NCI-H2196 (cell line): ENCODE results near the gene DUSP16.
"Not testable (repeated sequence)": the region's sequence is repeated elsewhere in the genome, so short reads cannot be mapped to it uniquely, and the experiment has no call there.

Source experiments
- DNase-seq: peaks from one replicate; lab custom pipeline; 2025; ENCODE audit not compliant: unreplicated experiment; lab: John Stamatoyannopoulos, UW

The DUSP16 gene

DNA sequence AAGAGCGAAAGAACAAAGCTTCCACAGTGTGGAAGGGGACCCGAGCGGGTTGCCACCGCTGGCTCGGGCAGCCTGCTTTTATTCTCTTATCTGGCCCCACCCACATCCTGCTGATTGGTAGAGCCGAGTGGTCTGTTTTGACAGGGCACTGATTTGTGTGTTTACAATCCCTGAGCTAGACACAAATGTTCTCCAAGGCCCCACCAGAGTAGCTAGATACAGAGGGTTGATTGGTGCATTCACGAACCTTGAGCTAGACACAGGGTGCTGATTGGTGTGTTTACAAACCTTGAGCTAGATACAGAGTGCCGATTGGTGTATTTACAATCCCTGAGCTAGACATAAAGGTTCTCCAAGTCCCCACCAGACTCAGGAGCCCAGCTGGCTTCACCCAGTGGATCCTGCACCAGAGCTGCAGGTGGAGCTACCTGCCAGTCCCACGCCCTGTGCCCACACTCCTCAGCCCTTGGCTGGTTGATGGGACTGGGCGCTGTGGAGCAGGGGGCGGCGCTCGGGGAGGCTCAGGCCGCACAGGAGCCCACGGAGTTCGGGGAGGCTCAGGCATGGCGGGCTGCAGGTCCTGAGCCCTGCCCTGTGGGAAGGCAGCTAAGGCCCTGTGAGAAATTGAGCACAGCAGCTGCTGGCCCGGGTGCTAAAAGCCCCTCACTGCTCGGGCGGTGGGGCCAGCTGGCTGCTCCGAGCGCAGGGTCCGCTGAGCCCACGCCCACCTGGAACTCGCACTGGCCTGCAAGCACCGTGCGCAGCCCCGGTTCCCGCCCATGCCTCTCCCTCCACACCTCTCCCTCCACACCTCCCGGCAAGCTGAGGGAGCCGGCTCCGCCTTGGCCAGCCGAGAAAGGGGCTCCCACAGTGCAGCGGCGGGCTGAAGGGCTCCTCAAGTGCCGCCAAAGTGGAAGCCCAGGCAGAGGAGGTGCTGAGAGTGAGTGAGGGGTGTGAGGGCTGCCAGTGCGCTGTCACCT is 90.4 kb downstream of the DUSP16 start:
- DNase-seq, result not testable (repeated sequence)

DNA sequence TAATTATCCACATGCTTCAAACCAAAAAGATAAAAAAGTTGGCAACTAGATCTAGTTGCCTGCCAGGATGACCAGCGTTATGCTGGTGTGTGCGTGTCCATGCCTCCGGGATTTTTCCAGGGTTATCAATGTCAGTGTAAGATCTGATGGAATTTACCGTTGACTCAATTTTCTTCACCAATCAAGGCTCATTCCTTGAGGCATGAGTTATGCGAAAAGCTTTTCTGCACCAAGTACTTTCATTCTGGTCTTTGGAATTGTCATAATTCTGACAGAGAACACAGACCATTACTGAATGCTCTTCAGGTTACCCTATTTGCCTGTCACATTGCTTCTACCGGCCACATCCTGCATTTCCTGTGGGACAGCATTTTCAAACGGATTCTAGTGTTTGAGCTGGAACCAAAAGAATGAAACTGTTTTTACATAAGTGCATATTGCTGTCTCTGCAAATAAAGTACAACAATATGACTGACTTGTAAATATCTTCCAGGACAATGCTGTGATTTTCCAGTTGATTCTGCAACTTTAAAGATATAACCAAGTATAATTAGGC is 91.8 kb downstream of the DUSP16 start:
- DNase-seq, result no peak

DNA sequence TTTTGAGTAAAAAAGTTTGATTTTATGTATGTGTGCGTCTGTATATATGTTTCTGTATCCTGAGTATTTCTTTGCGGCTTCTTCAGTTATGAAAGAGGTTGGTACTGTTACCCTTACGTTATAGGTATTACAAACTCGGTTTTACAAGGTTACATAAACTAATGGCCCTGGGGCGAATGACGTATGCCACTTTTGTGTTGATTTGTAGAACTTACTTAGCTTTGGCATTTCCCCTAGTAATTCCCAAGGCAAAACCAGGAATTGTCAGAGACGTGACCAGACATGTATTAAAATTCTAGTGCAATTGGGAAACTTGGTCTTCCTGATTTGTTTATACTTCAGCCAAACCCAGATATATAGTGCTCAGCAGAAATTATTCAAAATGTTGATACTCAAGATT is 93.3 kb downstream of the DUSP16 start:
- DNase-seq, result no peak

DNA sequence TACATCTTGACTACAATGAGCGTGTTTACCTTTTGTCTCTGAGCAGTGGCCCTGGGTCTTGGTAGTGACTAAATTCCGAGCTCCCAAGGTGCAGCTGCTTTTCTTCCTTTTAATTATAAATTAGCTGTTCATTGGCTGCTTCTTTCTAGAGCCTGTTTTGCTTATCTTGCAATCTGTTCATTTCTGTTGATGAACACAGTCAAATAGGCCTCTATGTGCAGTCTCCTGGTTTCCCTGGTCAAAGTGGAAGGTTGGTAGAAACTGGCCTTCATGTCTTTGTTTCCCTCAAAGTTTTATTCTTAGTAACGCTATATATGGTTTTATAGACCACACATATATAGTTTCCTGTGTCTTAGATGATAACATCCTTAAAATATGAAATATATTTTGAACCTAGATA is 94.1 kb downstream of the DUSP16 start:
- DNase-seq, result no peak

DNA sequence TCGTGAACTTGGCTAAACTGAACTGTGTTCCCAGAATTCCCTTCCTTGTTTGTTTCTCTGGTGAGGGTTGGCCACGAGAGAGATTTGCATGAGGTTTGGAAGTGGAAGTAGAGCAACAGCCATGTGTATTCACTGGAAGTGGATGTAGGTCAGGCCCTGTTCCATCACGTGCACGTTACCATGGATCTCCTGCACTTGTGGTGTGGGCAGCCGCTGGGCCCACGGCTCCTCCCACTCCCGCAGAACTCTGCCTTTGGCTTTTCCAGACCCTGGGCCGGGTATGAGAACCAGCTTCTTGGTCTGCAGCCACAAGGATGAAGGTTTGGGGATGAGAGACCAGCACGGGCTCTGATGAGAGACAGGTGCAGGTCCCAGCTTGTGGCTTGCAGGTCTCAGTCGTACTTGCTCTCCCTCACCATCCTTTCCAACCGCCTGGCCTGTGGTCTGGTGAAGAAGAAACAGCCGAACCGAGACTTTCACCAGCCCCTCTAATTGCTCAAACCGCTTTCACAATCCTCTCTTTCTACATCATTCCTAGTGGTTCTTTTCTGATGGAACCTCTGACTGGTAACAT is 94.9 kb downstream of the DUSP16 start:
- DNase-seq, result no peak

DNA sequence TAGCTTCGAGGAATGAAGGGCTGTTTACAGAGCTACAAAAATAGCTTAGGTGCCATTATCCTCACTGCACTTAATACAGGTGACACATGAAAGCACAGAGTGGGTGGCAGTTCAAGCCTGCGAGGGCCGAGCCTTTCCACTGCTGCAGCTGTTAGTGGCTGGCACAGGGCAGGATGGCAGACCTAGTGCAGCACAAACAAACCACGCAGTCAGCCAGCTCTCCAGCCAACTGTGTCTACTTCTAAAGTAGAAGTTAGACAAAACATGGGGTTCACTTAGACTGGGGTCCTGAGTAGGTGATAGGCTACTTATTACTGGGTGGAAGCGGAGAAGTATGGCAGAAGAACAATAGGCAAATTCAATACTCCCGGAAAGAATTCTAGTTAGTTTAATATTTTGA is 95.4 kb downstream of the DUSP16 start:
- no peak for DNase-seq

DNA sequence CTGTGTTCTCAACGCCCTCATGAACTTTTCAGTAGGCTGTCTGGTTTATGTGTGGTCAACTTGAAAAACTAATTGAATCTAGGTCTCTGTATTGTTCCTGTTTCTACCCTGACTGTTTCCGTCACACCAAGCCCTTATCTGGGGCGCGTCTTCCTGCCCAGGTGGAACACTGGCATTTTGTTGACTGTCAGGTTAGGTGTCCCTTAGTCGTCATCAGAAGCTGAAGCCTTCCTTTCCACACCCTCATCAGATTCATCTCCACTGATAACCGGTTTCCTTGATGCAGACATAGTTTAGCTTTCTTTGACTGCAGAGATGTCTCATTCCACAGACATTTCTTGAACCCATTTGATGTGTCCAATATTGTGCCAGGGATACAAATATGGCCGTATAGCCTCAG is 96.5 kb downstream of the DUSP16 start:
- no peak for DNase-seq

DNA sequence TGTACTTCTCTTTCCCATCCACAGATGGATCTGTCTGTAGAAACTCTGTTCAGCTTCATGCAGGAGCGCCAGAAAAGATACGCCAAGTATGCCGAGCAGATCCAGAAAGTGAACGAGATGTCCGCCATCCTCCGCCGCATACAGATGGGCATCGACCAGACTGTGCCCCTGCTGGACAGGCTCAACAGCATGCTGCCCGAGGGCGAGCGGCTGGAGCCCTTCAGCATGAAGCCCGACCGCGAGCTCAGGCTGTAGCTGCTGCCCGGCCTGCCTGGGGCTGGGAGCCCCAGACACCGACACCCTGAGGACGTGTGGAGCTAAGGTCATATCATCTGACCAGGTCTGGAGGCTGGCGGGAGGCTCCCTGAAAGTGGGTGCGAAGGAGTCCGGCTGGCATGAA is 97.1 kb downstream of the DUSP16 start:
- DNase-seq, result no peak

DNA sequence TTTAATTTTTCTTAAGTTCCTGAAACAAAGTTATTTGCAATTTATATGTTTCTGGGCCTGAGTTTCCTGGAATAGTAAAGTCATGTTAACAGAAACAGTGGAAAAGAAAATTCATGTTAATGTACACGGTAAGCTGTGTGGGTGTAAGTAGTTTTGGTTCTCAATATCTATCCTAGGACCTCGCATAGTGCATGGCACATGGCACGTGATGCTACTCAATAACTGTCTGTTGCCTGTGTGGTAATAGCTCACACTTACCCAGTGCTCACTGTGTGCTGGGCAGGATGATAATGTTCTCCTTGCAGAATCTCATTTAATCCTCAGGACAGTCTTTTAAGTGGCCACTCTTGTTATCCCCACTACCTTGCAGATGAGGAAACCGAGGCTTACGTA is 100.7 kb downstream of the DUSP16 start:
- DNase-seq, result no peak

DNA sequence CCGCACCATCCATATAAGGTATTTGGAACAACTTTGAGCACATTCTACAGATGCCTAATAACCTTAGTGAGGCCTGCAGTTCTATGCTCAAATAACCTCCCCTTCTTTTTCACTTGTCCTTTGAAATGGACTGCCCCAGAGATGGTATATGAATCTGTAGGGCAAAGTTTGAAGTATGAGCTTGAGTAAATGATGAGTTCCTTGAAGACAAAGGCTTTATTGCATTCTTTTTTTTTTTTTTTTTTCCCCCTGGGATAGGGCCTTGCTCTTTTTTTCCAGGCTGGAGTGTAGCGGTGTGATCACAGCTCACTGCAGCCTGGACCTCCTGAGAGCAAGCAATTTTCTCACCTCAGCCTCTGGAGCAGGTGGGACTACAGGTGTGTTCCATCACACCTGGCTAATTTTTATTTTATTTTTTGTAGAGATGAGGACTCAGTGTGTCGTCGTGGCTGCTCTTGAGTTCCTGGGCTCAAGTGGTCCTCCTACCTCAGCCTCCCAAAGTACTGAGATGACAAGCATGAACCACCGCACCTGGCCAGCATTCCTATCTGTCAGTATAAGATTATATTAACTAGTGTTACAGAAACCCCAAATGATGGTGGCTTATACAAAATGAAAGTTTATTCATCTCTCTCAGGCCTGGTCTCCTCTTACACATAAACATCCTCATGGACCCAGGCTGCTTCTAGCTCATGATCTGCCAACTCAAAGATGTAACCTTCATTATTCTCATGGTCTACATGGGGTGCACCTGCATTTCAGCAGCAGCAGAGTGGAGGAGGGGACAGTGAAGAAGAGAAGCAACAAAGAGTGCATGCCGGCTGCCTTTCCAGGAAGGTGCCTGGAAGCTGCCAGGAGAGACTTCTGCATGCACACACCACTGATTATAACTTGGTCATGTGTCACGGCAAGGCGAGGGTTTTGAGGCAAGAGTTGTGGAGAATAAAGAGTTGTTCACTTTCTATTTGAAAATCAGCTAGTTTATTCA is 101.4 kb downstream of the DUSP16 start:
- no peak for DNase-seq

DNA sequence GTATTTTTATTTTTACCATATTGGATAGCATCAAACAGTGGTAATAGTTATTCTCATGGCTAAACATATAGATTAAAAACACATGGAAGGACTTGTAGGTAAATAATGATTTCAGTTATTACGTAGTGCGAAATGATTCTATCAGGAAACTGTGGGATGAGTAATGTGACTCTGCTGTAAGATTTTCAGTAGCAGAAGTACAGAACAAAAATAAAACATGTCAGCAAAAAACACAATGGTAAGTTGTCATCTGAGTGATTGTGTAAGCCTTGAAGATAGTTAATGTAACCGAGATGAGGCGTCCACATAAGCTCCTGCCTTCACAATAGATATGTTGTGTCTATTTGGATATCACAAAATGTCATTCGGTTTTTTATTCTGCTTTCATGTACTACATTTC is 106.0 kb downstream of the DUSP16 start:
- DNase-seq, result no peak

DNA sequence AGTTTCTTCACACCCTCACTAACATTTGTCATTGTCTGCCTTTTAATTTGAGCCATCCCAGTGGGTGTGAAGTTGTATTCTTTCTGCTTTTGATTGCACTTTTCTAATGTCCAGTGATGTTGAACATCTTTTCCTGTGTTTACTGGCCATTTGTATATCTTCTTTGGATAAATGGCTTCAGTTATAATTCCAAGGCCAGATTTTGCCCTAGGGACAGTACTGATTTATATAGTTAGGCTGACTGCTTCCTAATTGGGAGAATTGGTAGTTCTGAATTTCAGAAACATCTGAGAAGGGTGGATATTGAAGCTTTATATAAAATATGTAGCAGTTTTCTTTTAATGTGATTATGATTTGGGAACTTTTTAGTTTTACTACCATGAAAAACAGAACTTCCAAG is 108.3 kb downstream of the DUSP16 start:
- no peak for DNase-seq

DNA sequence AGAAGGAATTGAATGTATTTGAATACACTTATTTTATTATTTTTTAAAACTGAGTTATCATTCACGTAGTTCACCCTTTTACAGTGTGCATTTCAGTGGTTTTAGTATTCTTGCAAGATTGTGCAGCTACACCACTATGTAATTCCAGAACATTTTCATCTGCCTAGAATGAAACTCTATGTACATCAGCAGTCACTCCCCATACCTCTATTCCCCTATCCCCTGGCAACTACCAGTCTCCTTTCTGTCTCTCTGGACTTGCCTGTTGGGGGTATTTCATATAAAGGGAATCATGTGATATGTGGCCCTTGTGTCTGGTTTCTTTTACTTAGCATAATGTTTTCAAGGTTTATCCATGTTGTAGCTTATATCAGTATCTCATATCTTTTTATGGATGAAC is 109.0 kb downstream of the DUSP16 start:
- no peak for DNase-seq

DNA sequence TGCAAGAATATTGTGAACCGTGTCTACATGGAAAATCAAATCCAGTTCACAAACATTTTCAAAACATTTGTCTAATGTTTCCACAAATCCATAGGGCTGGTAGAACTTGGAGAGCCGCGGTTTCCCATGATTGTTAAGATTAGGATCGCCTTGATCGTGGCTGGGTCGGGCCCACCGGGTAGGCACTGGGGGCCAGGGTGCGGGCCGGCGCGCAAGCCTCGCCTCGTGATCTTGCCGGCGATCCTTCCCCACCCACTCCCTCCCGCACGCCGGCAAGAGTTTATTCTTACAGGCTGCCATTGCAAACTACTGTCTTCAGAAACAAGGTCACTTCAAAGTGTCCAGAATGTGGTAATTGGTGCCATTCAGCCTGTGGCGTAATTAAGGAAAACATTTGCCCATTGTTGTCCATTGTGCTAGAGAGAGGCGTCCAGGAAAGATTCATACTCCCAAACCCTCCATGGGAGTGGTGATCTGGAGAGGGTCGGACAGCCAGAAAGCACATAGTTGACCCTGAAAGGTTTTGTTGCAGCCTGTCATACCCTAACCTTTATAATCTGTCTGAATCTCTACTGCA is 110.2 kb downstream of the DUSP16 start:
- DNase-seq, result no peak

DNA sequence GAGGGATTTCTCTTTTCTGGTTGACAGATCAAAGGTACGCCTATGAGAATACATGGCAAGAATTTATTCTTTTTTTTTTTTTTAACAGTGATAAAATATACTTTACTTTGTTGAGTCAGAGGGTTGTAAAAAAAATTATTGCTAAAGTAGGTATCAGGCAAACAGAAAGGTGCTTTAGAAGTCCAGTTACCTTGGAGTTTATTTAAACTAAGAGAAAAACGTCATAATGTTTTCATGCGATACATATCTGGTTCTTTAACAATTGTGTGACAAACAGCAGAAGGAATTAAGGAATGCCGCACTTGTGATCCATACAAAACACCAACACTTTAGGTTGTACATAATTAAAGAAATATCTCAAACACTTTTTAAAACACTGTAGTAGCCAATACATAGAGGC is 111.6 kb downstream of the DUSP16 start:
- no peak for DNase-seq

DNA sequence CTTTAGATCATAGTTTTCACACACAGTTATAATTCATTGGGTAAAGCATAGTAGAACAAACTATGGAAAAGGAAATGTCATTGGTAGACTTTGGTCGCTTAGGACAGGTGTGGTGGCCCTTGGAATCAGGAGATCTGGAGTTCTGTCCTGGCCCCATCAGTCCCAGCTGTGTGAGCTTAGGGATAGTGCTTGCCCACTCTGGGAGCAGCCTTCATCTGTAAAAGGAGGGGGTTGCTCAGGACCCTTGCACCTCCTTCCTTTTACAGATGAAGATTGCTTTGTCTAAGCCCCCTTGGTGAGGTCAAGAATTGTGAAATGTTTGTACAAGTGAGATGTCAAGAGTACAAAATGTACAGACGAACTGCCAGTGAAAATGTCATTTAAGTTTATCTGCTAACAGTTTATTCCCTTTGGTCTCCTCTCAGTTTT is 112.6 kb downstream of the DUSP16 start:
- no peak for DNase-seq

DNA sequence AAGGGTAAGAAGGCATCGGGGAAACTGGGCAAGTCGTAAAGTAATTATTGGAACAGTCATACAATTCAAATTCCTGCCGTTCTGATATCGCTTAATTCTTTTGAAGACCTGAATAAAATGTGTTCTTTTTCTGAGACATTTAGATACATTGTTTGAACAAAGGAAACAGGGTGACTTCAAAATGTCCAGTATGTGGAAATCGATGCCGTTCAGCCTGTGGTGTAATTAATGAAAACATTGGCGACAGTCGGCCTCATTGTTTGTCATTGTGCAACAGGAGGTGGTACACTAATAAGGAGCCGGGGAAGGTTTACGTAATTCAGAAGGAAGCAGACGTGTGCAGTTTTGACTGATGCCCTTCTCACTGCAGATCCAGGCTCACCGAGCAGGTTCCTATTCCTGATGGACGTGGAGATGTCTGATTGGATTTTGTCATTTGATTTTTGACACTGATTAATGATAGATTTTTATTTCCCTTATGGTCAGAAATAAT is 113.1 kb downstream of the DUSP16 start:
- no peak for DNase-seq

DNA sequence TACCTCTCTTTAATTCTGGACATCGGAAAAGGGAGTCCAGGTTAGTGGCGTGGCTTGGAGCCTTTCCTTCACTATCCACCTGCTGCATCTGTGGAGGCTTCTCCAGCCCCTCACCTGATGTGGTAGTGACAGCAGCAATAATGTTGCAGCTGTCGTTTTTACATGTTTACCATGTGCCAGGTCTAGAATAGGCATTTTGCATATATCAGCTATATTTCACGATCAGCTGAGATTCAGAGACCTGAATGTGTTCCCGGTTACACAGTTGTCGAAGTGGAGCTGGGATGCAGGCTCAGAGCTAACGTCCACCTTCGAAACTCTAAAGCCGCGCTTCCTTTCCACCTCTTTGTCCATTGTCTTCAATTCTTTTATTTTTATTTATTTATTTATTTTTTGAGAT is 114.8 kb downstream of the DUSP16 start:
- DNase-seq, result no peak

DNA sequence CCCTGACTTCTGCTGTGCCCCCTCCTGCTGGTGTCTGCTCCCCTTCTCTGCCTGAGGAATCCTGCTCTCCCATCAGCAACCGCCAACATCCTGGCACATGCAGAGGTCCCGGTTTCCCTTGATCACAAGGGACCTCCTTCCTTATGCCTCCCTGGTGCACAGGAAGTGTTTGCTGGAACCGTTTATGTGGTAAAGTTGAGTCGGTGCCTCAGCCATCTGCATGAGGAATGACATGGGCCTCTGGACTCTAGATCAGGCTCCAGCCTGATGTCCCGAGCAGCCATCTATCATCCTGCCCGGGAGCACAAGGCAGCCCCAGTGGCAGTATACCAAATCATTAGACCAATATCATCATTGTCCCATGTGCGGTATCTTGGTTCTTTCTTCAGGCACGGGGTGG is 115.4 kb downstream of the DUSP16 start:
- DNase-seq, result no peak

DNA sequence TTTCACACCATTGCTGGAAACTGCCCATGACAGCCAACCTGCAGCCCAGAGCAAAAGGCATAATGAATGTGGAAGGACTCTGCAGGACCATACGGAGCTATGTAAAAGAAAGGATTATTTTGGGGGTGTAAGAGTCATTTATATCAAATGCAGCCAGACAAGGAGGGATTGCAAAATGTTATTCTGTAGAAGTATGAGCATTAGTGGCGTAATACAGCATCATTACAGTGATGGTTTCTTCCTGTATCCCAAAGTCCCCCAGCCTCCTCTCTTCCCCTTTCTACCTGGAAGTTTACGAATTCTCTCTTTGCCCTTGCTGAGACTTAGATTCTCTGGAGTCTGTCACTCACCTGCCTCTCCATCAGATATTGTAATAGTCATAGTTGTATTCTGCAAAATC is 115.9 kb downstream of the DUSP16 start:
- DNase-seq, result no peak

DNA sequence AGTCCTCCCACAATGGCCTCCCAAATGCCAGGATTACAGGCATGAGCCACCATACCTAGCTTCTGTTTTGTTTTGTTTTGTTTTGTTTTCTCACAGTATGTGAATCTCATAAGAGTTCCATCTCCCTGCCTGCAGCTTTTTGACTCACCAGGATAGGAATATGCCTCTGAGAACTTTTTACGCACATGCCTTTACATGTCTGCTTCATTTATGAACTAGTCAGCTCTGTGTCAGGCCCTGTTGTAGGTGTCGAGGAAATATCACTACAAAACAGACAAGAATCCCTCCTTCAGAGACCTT is 116.8 kb downstream of the DUSP16 start:
- no peak for DNase-seq
